Left ventricle myocardium superior (tissue), 1 donor: ENCODE data around the gene IRF2BPL. TPM values are rescaled to one million over a fixed set of nuclear protein-coding genes. Genes with fewer than 3 reads are reported as not detected.

ENCODE experiments used
- ATAC-seq: fragments of 200-7000 bp; cut with Tn5 transposase; one replicate; pipeline ENCODE4 v1.9.1; 2020; ENCODE audit warnings: mild to moderate bottlenecking, moderate library complexity
- DNase-seq: peaks from one replicate; pipeline ENCODE4 v3.0.0-alpha.2; 2020
- intact Hi-C: fragments of 100-400 bp; cut with micrococcal nuclease; formaldehyde crosslinking; loops from one replicate; pipeline ENCODE4 v1.11.0; 2022
- long read RNA-seq: library from polyadenylated mRNA; unstranded; transcript quantifications from one replicate; pipeline ENCODE4 v2.0.0, GENCODE V29; 2021
- total RNA-seq: library from RNA; stranded (reverse); fragmentation: NEBNext Ultra II Directional; extraction: Animal tissue kit (Norgen Biotek cat#: 25700); gene quantifications from one replicate; pipeline ENCODE4 v1.2.1, GENCODE V29; 2021
- donor health status: DM: no; HTN: yes; CAD: no; lungs with severe emphysema.

IRF2BPL gene
- total RNA-seq, result 42.8 TPM
- long read RNA-seq, full-length matches to known transcripts, result 31 of 31 reads
- long read RNA-seq, partial matches to known transcripts, result 0 of 31 reads
- long read RNA-seq, other reads (novel, unspliced or antisense), result 0 of 31 reads

DNA sequence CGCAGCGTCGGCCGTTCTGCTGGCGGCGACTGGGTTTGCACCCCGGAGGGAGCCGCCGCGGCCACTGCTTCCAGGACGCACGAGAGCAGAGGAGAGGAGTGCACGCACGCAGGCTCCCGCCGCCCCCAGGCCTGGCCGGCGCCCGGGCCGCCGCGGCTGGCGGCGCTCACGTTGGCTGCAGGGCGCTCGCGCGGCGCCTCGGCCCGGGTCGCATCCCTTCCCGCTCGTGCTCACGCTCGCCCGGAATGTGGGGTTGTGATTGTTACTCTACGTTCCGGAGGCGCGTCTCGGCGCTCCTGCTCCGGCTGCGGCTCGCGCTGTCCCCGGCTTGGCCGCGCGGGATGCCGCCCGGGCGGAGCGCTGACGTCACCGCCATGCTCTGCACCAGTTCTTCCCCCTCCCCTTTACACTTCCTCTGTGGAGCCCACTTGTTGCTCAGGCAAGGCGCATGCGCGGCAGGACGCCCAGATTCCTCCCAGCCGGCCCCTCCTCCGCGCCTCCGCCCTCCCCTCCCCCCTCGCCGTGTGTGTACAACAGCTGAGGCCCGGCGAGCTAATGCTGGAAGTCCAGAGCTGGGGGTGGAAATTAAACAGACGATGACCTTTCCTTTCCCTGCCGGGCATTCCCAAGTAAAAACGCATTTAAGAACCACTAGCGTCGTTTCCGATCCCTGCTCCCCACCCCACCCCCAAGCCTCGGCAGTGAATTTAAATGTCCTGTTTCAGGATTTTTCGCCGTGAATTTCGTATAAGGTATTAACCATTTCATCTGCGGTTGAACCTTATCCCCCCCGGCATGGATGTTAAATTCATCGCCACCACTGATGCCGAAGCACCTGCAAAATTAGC lies at the start of gene IRF2BPL:
Gene IRF2BPL, minus strand, starts transcription at position 325 of the 848 bp plus-strand sequence. CDS start 916 bp downstream, outside the sequence.
- DNase-seq, result peak; percentile 99
- intact Hi-C loops, result loop anchor here (10.0 kb wide), 2 partner anchors 74 to 114 kb away; no protein-coding TSS in a partner anchor
- ATAC-seq, result peak; percentile 66

DNA sequence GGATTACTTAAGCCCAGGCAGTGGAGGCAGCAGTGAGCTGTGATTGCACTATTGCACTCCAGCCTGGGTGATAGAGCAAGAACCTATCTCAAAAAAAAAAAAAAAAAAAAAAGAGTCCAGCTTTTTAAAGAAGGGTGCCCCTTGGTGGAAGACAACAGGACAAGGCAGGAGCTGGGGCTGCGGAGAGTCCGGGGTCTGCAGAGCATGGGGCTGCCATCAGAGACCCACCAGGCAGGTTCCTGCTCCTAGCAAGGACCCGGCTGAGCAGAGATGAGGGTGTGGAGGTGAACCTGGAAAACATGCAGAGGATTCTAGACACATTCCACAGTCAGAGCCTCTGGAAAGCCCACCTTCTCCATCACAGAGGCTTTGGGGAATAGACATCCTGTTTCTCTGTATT lies 48.5 kb upstream of the IRF2BPL start:
- intact Hi-C loops, result no loop called here
- no peak for DNase-seq

DNA sequence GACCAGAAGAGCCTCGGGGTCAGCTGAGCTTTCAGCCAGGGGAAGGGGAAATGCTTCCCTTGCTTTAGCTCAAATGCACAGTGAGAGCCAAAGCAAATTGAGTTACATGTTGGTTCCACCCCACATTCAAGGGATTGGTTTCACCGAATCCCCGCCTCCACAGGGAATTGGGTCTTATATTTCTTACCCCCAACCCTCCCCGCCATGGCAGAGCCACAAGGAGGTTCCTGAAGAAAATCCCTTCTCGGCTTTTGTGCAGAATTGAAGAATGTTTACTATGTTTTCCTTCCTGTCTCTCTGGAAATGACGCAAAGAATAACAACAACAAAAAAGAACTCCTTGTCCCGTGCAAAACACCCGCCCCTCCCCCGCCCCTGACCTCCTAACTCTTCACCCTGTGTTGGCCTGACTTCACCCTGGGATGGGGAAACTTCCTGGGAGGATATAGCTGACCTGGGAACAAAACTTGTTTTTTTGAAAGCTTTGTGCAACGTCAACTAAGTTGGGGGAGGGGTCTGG lies 47.7 kb upstream of the IRF2BPL start:
- intact Hi-C loops, result no loop called here
- ATAC-seq, result peak; percentile 94

More for the DNA sequence above, 48.5 kb upstream of the IRF2BPL start:
- peak; percentile 34 for ATAC-seq

DNA sequence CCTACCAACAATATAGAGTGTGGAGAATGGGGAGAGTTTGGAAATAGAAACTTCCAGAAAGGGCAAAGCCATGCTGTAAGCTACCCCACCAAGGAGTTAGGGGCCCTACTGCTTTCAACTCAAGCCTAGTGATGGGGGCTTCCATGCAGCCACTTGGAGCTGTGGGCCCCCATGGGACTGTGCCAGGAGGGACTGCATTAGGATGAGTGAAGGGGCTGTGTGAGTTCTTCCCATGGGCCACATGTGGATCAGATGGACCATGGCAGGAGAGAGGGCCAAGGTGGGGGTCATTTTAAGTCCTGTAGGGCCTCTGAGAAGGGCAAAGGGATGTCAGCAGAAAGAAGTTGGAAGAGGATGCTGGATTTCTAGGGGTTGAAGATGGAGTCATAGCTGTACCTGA lies 46.5 kb upstream of the IRF2BPL start:
- DNase-seq (no peak), ATAC-seq (no peak)

More for the DNA sequence above, 47.7 kb upstream of the IRF2BPL start:
- DNase-seq, result peak; percentile 79

DNA sequence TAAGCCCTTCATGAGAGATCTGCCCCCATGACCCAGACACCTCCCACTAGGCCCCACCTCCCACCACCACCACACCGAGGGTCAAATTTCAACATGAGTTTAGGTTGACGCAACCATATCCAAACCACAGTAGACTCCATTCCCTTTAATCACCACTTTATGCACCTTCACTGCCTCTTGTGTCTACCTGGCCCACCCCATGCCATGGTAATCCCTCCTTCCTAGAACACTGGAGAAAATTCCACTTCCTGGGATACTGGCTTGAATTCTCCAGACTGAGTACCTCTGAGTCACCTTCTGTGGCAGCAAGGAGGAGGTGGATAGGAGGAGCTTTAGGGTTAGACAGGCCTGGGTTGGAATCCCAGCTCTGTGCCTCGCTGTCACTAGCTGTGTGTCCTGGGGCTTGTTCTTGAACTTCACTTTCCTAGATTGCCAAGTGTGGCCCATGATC lies 43.5 kb upstream of the IRF2BPL start:
- intact Hi-C loops, result loop anchor here (5.0 kb wide), 1 partner anchor 200 kb away; no protein-coding TSS in a partner anchor
- ATAC-seq (no peak), DNase-seq (no peak)

More for the DNA sequence above, 46.5 kb upstream of the IRF2BPL start:
- intact Hi-C loops, result loop anchor here (5.0 kb wide), 1 partner anchor 203 kb away; no protein-coding TSS in a partner anchor

DNA sequence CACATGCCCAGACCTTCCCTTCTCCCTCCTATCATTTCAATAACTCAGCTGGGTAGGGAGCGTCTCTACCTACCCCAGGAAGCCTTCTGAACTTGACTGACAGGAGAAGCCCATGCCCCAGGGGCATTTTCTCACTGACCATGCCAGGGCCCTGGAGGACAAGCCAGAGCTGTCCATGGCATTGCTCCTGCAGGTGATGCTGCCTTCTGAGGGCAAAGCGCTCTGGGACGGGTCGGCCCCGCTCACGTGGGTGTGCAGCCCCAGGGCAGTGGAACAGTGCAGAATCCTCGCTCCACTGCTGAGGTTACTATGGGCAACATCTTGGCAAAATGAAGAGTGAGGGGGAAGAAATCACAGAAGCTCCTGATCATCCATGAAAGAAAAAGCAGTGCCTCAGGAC lies 41.0 kb upstream of the IRF2BPL start:
- ATAC-seq (no peak), DNase-seq (no peak)
- intact Hi-C loops, result loop anchor here (5.0 kb wide), 1 partner anchor 157 kb away; no protein-coding TSS in a partner anchor

DNA sequence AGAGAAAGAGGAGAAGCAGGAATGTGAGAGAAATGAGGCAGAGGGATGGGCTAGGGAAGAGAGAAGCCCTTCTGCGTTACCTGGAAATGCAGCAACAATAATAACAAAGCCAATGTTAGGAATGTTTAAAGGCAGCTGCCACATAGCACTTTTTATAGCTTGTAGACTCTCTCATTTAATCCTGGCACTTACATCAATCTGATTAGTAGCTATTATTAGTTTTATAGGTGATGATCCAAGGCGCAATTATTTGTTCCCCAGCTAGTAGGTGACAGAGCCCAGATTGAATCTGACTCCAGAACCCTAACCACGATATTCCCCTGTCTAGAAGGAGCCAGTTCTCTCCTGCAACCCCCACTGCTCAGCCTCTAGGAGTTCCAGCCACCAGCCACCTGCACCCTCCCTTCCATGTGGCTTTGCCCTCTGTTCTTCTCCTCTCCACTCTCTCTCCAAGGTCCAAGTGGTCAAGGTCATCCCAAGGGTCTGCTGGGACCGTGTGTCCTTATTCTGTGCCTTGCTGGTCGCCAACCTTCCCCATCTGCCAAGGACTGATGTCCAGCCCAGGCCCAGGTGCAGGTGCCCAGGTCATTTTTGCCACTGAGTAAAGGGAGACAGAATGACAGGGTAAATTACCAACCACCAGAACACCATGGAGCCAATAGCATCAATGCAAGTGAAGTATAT lies 40.2 kb upstream of the IRF2BPL start:
- no peak for DNase-seq
- intact Hi-C loops, result loop anchor here (5.0 kb wide), 1 partner anchor 156 kb away; no protein-coding TSS in a partner anchor
- ATAC-seq, result peak; percentile 12

DNA sequence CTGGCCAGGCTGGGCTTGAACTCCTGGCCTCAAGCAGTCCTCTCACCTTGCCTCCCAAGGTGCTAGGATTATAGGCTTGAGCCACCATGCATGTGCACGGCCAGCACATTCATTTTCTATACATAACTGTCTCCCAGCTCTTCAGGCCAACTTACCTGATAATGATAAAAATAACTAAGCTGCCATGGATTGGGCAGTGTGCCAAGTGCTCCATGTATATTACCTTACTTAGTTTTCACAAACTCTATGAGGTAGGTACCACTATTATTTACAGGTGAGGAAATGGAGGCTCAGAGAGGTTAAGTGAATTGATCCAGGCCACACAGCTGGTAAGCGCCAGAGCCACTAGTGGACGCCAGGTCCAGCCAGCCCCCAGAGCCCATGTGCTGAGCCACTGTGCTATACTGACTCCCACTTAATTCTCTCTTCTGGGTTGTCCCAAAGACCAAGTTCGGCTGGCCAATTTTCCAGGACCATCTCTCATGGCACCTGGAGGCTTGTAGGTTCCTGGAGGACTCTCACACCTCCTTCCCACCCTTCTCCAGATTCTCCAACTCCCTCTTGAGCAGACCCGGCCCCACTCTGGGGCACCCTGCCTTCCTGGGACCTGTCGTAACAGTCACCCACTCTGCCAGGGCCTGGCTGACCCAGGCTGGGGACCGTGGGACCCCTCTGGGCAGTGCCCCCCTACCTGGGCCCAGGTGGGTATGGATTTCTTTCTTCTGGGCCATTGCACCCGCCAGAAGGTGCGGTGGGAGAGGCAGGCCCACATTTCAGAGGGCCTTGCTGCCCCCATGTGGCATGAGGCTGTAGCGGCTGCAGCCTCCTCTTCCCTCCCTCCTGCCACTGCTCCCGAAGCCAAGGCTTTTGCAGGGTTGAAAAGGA lies 39.4 kb upstream of the IRF2BPL start:
- peak; percentile 83 for DNase-seq
- intact Hi-C loops, result loop anchor here (5.0 kb wide), 1 partner anchor 156 kb away; no protein-coding TSS in a partner anchor
- ATAC-seq, result peak; percentile 82

DNA sequence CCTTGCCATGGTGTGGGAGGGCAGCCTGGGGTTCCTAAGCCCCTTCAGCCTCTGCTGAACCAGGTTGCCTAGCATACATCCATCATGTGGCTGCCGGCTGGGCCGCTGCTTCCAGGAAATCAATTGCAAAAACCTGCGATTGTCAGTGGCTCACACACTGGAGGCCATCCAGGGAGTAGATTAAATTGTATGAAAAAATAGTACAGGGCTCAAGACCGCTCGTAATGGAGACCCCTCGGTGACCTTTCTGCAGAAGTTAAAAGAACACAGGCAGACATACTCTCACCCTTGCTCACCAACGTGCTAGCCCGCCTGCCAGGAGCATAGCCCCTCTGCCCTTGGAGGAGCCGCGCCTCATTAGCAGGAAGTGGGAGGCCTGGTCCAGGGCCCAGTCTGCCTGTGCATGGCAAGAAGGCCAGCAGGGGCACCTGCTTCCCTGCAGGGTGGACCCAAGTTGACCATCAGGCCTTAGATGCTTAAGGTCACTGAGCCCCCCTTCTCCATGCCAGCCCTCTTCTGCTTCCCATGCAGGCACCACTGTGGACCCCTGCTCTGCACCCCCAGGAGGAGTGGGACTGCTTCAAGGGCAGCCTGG lies 38.2 kb upstream of the IRF2BPL start:
- DNase-seq, result no peak
- ATAC-seq, result no peak
- intact Hi-C loops, result loop anchor here (5.0 kb wide), 1 partner anchor 154 kb away; no protein-coding TSS in a partner anchor

DNA sequence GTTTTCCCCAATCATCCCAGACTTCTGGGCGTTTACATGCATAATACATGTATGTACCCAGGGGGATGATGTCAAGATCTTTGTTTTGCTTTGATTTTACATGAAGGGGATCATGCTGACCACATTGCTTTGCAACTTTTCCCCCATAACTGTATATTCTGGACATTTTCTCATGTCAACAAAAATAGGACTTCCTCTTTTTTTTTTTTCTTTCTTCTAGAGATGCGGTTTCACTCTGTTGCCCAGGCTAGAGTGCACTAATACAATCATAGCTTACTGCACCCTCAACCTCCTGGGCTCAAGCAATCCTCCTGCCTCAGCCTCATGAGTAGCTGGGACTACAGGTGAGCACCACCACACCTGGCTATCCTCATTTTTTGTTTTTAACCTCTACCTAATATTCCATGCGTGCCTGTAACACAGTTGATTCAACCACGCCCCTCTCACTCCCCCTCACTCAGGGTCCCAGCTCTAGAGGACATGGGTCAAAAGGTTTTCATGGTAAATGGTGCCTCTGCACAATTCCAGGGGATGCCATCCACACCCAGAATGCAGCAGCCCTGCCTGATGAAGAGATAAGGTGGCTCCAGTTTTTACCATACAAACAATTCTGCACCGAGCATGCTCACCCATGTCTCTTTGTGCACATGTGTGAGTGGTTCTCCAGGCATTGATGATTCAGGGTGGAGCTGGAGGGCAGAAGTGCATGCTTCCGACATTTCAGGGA lies 37.5 kb upstream of the IRF2BPL start:
- intact Hi-C loops, result loop anchor here (5.0 kb wide), 1 partner anchor 154 kb away; no protein-coding TSS in a partner anchor
- ATAC-seq (no peak), DNase-seq (no peak)

DNA sequence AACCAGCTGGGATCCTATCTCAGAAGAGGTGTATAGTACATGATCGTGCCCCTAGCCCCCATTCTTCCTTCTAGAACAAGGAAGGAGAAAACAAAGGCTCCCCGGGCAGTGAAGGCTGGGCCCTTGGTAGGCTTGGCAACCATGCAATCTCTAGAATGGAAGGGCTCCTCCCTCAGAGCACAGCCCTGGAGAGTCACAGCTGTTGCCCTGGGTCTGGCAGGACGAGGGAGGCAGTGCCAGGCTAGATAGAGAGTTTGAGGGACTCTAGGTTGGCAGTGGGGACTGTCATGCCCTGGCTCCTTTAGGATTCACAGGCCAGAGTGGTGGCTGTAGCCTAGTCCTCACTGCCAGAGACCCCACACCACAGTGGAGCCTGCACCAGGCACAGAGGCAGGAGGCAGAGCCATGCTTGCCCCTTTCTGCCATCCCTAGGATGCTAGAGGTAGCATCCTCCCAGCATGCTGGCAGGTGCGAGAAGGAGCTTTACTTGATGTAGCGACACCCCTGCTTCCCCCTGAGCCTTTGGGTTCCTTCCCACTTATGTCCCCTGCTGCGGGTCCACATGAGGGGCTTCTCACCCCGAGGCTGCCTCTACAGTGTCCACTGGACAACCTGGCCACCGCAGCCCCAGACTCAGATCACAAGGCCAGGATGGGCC lies 36.1 kb upstream of the IRF2BPL start:
- intact Hi-C loops, result loop anchor here (5.0 kb wide), 1 partner anchor 152 kb away; no protein-coding TSS in a partner anchor
- DNase-seq (no peak), ATAC-seq (no peak)

DNA sequence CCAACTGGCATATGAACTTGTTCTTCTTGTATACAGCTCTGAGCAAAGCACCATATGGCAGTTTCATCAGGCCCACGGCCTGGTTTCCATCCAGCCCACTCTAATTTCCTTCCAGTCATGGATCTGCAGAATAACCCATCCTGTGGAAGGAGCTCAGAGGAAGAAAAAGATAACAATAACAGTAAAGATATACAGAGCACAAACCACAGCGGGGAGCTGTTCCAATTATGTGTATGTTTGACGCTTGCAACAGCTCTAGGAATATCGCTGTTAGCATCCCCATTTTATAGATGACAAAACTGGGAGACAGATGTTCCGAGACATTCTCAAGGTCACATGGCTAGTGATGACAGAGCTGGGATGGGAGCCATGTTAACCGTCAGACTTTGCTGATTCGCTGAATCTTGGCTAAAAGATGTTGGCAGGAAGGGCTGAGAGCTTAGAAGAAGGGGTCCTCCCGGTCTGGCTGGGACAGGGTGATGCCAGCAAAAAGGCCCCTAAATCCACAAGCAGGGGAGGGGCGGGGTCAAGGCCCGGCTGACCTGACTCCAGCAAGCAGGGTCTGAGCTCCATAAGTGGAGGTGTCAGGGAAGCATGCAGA lies 35.2 kb upstream of the IRF2BPL start:
- intact Hi-C loops, result no loop called here
- DNase-seq (no peak), ATAC-seq (no peak)

DNA sequence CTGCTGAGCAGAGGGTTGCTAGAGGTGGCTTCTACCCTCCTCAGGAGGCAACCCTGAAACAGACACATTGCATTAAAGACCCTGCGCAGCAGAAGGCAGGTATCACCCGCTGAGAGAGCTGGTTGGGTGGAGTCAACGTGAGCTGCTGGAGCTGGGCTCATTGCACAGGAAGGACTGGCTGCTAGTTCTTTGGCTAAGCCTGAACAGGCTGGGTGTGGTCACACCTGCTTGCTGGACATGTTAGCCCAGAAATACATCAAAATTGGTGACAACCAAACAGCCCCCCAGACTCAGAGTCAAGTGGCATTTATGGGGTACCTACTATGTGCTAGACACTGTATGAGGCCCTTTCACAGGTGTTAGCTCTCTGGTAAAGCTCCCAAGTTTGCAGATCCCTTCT lies 33.8 kb upstream of the IRF2BPL start:
- ATAC-seq (no peak), DNase-seq (no peak)
- intact Hi-C loops, result no loop called here

DNA sequence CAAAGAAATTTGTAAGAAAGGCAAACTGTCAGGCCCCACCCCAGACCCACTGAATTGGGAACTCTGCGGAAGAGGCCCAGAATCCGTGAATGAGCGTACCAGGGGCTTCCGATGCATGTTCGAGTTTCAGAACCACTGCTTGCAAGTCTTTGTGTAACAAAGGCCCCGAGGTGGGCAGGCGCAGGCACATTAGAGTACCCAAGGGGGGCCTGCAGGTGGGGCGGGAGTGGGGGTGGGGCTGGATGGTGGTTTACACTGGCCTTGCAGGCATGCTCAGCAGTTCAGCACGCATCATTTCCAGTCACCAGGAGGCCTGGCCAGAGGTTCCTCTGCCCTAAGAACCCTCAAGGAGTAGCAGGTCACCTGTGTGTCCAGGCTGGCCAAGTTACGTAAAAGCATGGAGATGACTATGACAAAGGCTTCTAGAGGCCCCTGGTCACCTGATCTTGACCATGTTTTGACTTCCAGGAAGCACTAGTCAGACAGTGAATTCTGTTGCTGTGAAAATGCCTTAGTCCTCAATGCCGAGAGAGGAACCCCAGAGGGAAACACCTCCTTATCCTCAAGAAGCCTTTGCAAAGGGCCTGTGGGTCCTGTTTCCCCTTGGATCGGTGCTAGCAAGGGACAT lies 33.2 kb upstream of the IRF2BPL start:
- intact Hi-C loops, result no loop called here
- ATAC-seq, result no peak
- no peak for DNase-seq

DNA sequence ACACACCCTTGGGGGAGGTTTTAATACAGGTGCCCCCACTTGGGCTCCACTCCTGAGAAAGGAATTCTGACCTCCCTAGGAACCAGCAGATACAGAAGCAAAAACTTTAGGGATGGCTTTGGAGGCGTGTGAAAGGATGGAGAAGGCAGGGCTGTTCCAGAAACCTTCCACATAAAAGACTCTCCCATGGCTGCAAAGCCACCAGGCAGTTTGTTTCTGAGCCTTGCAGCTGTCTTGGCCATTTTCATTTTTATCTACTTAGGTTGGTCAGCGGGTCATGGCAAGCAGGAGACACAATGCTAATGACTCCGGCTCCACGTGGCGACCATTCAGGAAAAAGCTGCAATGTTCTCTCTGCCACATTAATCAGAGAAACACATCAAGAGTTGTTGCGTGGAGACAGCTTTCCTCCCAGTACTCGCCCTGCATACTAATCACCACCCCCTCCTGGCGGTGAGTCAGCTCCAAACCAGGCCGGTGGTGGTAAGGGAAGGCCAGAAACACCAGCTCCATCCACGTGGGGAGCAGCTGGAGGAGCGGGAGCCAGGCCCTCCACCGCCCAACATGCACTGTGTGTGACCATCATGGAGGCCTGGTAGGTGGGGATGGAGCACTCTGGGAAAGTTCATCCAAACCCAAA lies 30.9 kb upstream of the IRF2BPL start:
- DNase-seq (no peak), ATAC-seq (peak; percentile 45)
- intact Hi-C loops, result no loop called here
